ENCODE measurements around the gene ARHGEF26. TPM values are rescaled to one million over a fixed set of nuclear protein-coding genes. Genes with fewer than 3 reads are reported as not detected.

The ARHGEF26 gene
- total RNA-seq, 1 experiment from 2014 or later, result 13.7 TPM

- peaks cover 2% of the 10 kb centered on the region for H3K79me1 ChIP-seq (ENCODE audit: insufficient read depth, low read depth, low read length, poor library complexity, severe bottlenecking)
- H3K56ac ChIP-seq (ENCODE audit: insufficient read length, low read depth, low read length), result no peak overlapping the region
- no peak overlapping the region for H4K5ac ChIP-seq (ENCODE audit: insufficient read length, low read depth, low read length)
- no peak overlapping the region for H2BK12ac ChIP-seq (ENCODE audit: insufficient read length, low read depth, low read length)
- H3K9me3 ChIP-seq (ENCODE audit: control insufficient read depth, low read depth, low read length), result no peaks in the 10 kb centered on the region
- no peak overlapping the region for H3K27ac ChIP-seq (ENCODE audit: insufficient read length, low read depth, low read length)
- no peak overlapping the region for H3K4me2 ChIP-seq (ENCODE audit: insufficient read depth, insufficient read length, low read length)
- DNase-seq, result no peak
- H2BK20ac ChIP-seq (ENCODE audit: low read depth, low read length, poor library complexity, severe bottlenecking), result no peak overlapping the region
- H2BK5ac ChIP-seq (ENCODE audit: insufficient read length, low read length), result no peak overlapping the region
- H4K8ac ChIP-seq (replicated peaks; ENCODE audit: insufficient read length, low read depth, low read length), result no peak overlapping the region
- no peak overlapping the region for H3K18ac ChIP-seq (ENCODE audit: insufficient read length, low read depth, low read length)
- H4K20me1 ChIP-seq (ENCODE audit: control insufficient read depth, insufficient read depth, insufficient read length), result no peaks in the 10 kb centered on the region
- no peaks in the 10 kb centered on the region for H3K27me3 ChIP-seq (ENCODE audit: insufficient read depth, low read length)
- Mint-ChIP-seq H3K27ac (0 out of 7 replicates have a peak overlapping the region, but pooled peaks of 1 of the 3 experiments have one; percentile 29), H3K27me3 (ENCODE audit: low read depth) (no peaks in the 10 kb centered on the region), H3K4me1 (peaks cover 15 to 18% of the 10 kb centered on the region in 2 experiments), H3K36me3 (ENCODE audit: insufficient read depth in 1 of 3, low read depth in 3 of 3) (peaks cover under 1 to 4% (median 2%) of the 10 kb centered on the region in 3 experiments; a peak in 3 of 7 replicates), H3K4me3 (no peak overlapping the region), H3K9me3 (no peaks in the 10 kb centered on the region)
- H3K4me1 ChIP-seq (ENCODE audit: insufficient read depth, low read length), result peaks cover 2% of the 10 kb centered on the region; the same call in 1 of the 2 replicates
- H2AK5ac ChIP-seq (ENCODE audit: insufficient read length, low read length), result no peak overlapping the region
- H3K23me2 ChIP-seq (ENCODE audit: insufficient read length, low read depth, low read length, poor library complexity, severe bottlenecking), result no peaks in the 10 kb centered on the region
- no peak overlapping the region for H2AFZ ChIP-seq (ENCODE audit: low read length)
- no peak overlapping the region for H3K14ac ChIP-seq (ENCODE audit: insufficient read depth, low read length)
- no peaks in the 10 kb centered on the region for H3K79me2 ChIP-seq (ENCODE audit: insufficient read depth, low read length)
- no peak overlapping the region for H2BK120ac ChIP-seq (ENCODE audit: low read depth, low read length, poor library complexity, severe bottlenecking)
- H4K91ac ChIP-seq (ENCODE audit: insufficient read length, low read depth, low read length), result no peak overlapping the region
- H3K9ac ChIP-seq (ENCODE audit: extremely low read depth, insufficient read length, low read length), result no peak overlapping the region
- H3K23ac ChIP-seq (ENCODE audit: insufficient read length, low read depth, low read length), result no peak overlapping the region
- H3K4ac ChIP-seq (ENCODE audit: low read depth, low read length), result no peak overlapping the region
- no CpG with 5 or more reads among the region's 5 CpGs for WGBS (ENCODE audit: extremely low coverage, insufficient read length, low lambda C conversion rate)
- no peak overlapping the region for H3T11ph ChIP-seq (ENCODE audit: low read length)
- no peak for TF ChIP-seq CTCF (conservative IDR thresholded peaks at IDR 0.05)
- H2BK15ac ChIP-seq (ENCODE audit: low read depth, low read length), result no peak overlapping the region
Observed at GRCh38 chr3:154135511-154136173, 14.5 kb downstream of the ARHGEF26 start.

Measured in H9 (cell line).